GM18873 (cell line): ENCODE results near the gene ARHGAP26.
"Not testable (repeated sequence)": the region's sequence is repeated elsewhere in the genome, so short reads cannot be mapped to it uniquely, and the experiment has no call there.

ENCODE experiments used
- ATAC-seq: cut with Tn5 transposase; IDR thresholded peaks from one replicate; pipeline ENCODE4 v1.9.1; 2021; ENCODE audit warnings: mild to moderate bottlenecking, moderate library complexity, moderate number of reproducible peaks; ENCODE audit not compliant: unreplicated experiment, low FRiP score

Gene ARHGAP26

GRCh38 chr5:142920849-142921612, 150.9 kb downstream of the ARHGAP26 start:
- no peak for ATAC-seq

GRCh38 chr5:142922223-142922952, 152.2 kb downstream of the ARHGAP26 start:
- ATAC-seq: no peak

GRCh38 chr5:142924135-142924883, 154.1 kb downstream of the ARHGAP26 start:
- ATAC-seq: no peak

- no peak for ATAC-seq
Measured at GRCh38 chr5:142925795-142926194, 155.6 kb downstream of the ARHGAP26 start.

- no peak for ATAC-seq
Measured at GRCh38 chr5:142926549-142926948, 156.4 kb downstream of the ARHGAP26 start.

- not testable (repeated sequence) for ATAC-seq
Measured at GRCh38 chr5:142928999-142929398, 158.8 kb downstream of the ARHGAP26 start.

GRCh38 chr5:142929587-142929986, 159.4 kb downstream of the ARHGAP26 start:
- no peak for ATAC-seq

GRCh38 chr5:142930395-142931110, 160.4 kb downstream of the ARHGAP26 start:
- no peak for ATAC-seq

GRCh38 chr5:142931896-142932686, 161.9 kb downstream of the ARHGAP26 start:
- no peak for ATAC-seq

- ATAC-seq: no peak
Measured at GRCh38 chr5:142934051-142934762, 164.0 kb downstream of the ARHGAP26 start.

GRCh38 chr5:142935014-142935413, 164.8 kb downstream of the ARHGAP26 start:
- ATAC-seq: no peak

GRCh38 chr5:142937374-142937773, 167.2 kb downstream of the ARHGAP26 start:
- ATAC-seq: no peak

- ATAC-seq: no peak
Measured at GRCh38 chr5:142938266-142938880, 168.2 kb downstream of the ARHGAP26 start.

GRCh38 chr5:142939006-142939405, 168.8 kb downstream of the ARHGAP26 start:
- no peak for ATAC-seq

- ATAC-seq: no peak
Measured at GRCh38 chr5:142939884-142940283, 169.7 kb downstream of the ARHGAP26 start.

- ATAC-seq: no peak
Measured at GRCh38 chr5:142941245-142941644, 171.1 kb downstream of the ARHGAP26 start.

- ATAC-seq: no peak
Measured at GRCh38 chr5:142942901-142943300, 172.7 kb downstream of the ARHGAP26 start.

- no peak for ATAC-seq
Measured at GRCh38 chr5:142944140-142944539, 174.0 kb downstream of the ARHGAP26 start.

GRCh38 chr5:142945321-142945720, 175.1 kb downstream of the ARHGAP26 start:
- no peak for ATAC-seq
